ENCODE measurements around the gene HRH3.

Gene HRH3

DNA sequence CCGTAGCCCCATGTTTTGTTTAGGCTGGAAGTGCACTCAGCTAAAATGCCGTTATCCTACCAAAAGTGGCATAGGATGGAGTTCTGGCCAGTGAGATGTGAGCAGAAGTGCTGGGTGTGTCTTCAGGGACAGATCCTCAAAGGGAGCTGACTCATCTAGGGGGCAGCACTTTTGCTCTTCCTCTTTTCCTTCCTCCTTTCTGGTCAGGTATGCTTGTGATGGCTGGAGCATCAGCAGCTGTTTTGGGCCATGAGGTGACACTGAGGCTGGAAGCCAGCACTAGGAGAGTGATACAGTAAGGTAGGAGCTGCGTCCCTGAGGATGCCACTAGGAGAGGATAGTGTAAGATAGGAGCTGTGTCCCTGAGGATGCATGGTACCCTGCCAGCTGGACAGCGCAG is 13.6 kb upstream of the HRH3 start (continued):
- TF ChIP-seq, protein P1, sequence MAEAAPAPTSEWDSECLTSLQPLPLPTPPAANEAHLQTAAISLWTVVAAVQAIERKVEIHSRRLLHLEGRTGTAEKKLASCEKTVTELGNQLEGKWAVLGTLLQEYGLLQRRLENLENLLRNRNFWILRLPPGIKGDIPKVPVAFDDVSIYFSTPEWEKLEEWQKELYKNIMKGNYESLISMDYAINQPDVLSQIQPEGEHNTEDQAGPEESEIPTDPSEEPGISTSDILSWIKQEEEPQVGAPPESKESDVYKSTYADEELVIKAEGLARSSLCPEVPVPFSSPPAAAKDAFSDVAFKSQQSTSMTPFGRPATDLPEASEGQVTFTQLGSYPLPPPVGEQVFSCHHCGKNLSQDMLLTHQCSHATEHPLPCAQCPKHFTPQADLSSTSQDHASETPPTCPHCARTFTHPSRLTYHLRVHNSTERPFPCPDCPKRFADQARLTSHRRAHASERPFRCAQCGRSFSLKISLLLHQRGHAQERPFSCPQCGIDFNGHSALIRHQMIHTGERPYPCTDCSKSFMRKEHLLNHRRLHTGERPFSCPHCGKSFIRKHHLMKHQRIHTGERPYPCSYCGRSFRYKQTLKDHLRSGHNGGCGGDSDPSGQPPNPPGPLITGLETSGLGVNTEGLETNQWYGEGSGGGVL (tag by site-specific recombination; IDR thresholded peaks at IDR 0.05), result no peak
- TF ChIP-seq, protein P2, sequence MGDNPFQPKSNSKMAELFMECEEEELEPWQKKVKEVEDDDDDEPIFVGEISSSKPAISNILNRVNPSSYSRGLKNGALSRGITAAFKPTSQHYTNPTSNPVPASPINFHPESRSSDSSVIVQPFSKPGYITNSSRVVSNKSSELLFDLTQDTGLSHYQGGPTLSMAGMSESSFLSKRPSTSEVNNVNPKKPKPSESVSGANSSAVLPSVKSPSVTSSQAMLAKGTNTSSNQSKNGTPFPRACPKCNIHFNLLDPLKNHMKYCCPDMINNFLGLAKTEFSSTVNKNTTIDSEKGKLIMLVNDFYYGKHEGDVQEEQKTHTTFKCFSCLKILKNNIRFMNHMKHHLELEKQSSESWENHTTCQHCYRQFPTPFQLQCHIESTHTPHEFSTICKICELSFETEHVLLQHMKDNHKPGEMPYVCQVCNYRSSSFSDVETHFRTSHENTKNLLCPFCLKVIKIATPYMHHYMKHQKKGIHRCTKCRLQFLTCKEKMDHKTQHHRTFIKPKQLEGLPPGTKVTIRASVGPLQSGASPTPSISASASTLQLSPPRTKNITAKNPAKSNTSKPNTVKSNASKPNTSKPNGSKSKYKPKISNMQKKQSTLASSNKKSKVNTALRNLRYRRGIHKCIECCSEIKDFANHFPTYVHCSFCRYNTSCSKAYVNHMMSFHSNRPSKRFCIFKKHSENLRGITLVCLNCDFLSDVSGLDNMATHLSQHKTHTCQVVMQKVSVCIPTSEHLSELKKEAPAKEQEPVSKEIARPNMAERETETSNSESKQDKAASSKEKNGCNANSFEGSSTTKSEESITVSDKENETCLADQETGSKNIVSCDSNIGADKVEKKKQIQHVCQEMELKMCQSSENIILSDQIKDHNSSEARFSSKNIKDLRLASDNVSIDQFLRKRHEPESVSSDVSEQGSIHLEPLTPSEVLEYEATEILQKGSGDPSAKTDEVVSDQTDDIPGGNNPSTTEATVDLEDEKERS (tag by site-specific recombination; IDR thresholded peaks at IDR 0.05), result peak; percentile 99
- TF ChIP-seq GLIS1 (tag by site-specific recombination; IDR thresholded peaks at IDR 0.05) (no peak), SETDB1 (IDR thresholded peaks at IDR 0.05; ENCODE audit: insufficient read length, low read length) (peak; percentile 51), SP7 (tag by site-specific recombination; IDR thresholded peaks at IDR 0.05) (0 out of 2 replicates have a peak, but pooled peaks have one; percentile 31), ZNF112 (tag by site-specific recombination; IDR thresholded peaks at IDR 0.05) (no peak), ZNF785 (tag by site-specific recombination; IDR thresholded peaks at IDR 0.05) (no peak), IKZF3 (tag by site-specific recombination; IDR thresholded peaks at IDR 0.05) (no peak), ZNF114 (tag by site-specific recombination; IDR thresholded peaks at IDR 0.05) (no peak), ZNF560 (tag by site-specific recombination; IDR thresholded peaks at IDR 0.05; ENCODE audit: borderline replicate concordance) (no peak)
- TF ChIP-seq, protein P3, sequence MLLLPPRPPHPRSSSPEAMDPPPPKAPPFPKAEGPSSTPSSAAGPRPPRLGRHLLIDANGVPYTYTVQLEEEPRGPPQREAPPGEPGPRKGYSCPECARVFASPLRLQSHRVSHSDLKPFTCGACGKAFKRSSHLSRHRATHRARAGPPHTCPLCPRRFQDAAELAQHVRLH (tag by site-specific recombination; IDR thresholded peaks at IDR 0.05), result peak; percentile 86
- TF ChIP-seq, protein P4, sequence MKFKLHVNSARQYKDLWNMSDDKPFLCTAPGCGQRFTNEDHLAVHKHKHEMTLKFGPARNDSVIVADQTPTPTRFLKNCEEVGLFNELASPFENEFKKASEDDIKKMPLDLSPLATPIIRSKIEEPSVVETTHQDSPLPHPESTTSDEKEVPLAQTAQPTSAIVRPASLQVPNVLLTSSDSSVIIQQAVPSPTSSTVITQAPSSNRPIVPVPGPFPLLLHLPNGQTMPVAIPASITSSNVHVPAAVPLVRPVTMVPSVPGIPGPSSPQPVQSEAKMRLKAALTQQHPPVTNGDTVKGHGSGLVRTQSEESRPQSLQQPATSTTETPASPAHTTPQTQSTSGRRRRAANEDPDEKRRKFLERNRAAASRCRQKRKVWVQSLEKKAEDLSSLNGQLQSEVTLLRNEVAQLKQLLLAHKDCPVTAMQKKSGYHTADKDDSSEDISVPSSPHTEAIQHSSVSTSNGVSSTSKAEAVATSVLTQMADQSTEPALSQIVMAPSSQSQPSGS (tag by site-specific recombination; IDR thresholded peaks at IDR 0.05; ENCODE audit: low read depth), result no peak
- TF ChIP-seq, protein P5, sequence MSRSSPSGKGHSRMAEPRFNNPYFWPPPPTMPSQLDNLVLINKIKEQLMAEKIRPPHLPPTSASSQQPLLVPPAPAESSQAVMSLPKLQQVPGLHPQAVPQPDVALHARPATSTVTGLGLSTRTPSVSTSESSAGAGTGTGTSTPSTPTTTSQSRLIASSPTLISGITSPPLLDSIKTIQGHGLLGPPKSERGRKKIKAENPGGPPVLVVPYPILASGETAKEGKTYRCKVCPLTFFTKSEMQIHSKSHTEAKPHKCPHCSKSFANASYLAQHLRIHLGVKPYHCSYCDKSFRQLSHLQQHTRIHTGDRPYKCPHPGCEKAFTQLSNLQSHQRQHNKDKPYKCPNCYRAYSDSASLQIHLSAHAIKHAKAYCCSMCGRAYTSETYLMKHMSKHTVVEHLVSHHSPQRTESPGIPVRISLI (tag by site-specific recombination; IDR thresholded peaks at IDR 0.05), result no peak

DNA sequence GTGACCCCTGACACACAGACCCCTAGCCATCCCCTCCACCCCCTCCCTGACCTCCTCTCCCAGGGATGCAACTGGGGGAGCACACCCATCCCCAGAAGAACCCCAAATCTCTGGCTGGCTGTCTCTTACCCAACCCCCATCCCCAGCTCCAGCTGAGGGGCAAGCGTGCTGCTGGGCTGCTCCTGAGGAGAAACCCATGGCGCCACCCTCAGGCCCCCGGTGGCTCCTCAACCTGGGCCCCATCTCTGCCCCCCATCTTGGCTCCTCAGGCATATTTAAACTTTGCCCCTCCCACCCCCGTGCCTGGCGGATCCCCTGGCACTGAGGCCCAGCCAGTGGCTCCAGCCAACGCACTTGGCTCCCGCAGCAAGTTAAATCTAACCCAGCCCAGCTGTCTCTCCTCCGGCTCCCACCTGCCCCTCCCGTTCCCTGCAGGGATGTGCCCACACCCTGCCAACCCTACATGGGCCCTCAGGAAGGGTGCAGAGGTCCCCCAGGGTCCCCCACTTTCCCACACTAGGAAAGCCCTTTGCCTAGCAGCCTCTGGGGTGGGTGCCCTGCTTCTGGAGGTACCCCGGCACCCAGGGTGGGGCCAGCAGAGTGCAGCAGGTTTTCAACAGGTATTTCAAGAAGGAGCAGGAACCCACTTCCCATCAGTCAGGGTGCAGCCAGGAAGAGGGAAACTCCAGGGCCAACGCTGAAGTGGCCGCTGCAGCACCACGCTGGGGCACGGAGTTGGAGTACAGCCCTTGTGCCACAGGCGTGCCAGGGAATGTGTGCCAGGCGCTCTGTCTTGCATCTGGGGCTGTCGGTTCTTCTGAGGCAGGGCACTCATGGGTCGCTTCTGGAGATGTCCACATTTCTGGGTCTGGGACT is 12.9 kb upstream of the HRH3 start:
- no peaks in the 10 kb centered on the region for H3K36me3 ChIP-seq (ENCODE audit: control insufficient read depth in 2 of 2, insufficient read depth in 1 of 2, low read length in 2 of 2)
- POLR2A ChIA-PET, result no interaction called here
- no peak overlapping the region for H3K27ac ChIP-seq (ENCODE audit: extremely low read depth, low read depth, low read length)
- H3K4me1 ChIP-seq (ENCODE audit: control insufficient read depth, insufficient read depth, low read length), result peaks cover 3% of the 10 kb centered on the region; the same call in 1 of the 2 replicates
- peak; percentile 76 for TF ChIP-seq SCRT2 (tag by site-specific recombination; IDR thresholded peaks at IDR 0.05)
- TF ChIP-seq, protein P6, sequence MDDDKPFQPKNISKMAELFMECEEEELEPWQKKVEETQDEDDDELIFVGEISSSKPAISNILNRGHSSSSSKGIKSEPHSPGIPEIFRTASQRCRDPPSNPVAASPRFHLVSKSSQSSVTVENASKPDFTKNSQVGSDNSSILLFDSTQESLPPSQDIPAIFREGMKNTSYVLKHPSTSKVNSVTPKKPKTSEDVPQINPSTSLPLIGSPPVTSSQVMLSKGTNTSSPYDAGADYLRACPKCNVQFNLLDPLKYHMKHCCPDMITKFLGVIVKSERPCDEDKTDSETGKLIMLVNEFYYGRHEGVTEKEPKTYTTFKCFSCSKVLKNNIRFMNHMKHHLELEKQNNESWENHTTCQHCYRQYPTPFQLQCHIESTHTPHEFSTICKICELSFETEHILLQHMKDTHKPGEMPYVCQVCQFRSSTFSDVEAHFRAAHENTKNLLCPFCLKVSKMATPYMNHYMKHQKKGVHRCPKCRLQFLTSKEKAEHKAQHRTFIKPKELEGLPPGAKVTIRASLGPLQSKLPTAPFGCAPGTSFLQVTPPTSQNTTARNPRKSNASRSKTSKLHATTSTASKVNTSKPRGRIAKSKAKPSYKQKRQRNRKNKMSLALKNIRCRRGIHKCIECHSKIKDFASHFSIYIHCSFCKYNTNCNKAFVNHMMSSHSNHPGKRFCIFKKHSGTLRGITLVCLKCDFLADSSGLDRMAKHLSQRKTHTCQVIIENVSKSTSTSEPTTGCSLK (tag by site-specific recombination; IDR thresholded peaks at IDR 0.05), result no peak
- CTCF ChIA-PET, result no interaction called here
- H3K9me3 ChIP-seq (ENCODE audit: control insufficient read depth, insufficient read depth, low read depth, low read length), result no peaks in the 10 kb centered on the region
- no peak overlapping the region for H3K4me3 ChIP-seq (ENCODE audit: low read depth, low read length)

Data from HEK293 (cell line).